Uterus (tissue), 4 donors: Measurements from ENCODE around the gene DCAF12L2. TPM values are rescaled to one million over a fixed set of nuclear protein-coding genes. Genes with fewer than 3 reads are reported as not detected.
"Not testable (repeated sequence)": the region's sequence is repeated elsewhere in the genome, so short reads cannot be mapped to it uniquely, and the experiment has no call there.

Experiments
- DNase-seq, 2 donors: peaks; one replicate each; pipeline ENCODE4 v3.0.0-alpha.2; 2019 to 2020
- H3K27ac ChIP-seq, 2 donors: fragments of 200-600 bp; sonication (generic); 1 replicate in 1 of 2; 2 replicates in 1 of 2; pipeline ENCODE4 v1.5.1; 2016 to 2018
- H3K27me3 ChIP-seq, 2 donors: fragments of 200-600 bp; sonication (generic); one replicate each; pipeline ENCODE4 v1.5.1; 2018 to 2019; ENCODE audit warnings: control low read depth in 1 of 2
- H3K36me3 ChIP-seq, 2 donors: fragments of 200-600 bp; sonication (generic); one replicate each; pipeline ENCODE4 v1.5.1; 2019; ENCODE audit warnings: control low read depth in 1 of 2
- H3K4me1 ChIP-seq, 2 donors: fragments of 200-600 bp; sonication (generic); one replicate each; pipeline ENCODE4 v1.5.1; 2018 to 2019; ENCODE audit warnings: control low read depth in 1 of 2
- H3K4me3 ChIP-seq, 2 donors: fragments of 200-600 bp; sonication (generic); 1 replicate in 1 of 2; 2 replicates in 1 of 2; pipeline ENCODE4 v1.5.1; 2018 to 2019; ENCODE audit warnings: mild to moderate bottlenecking in 1 of 2
- H3K9me3 ChIP-seq, 2 donors: fragments of 200-600 bp; sonication (generic); one replicate each; pipeline ENCODE4 v1.5.1; 2019; ENCODE audit warnings: control low read depth in 1 of 2
- CTCF ChIP-seq, 4 experiments: fragments of 200-600 bp in 2 of 4; fragments of 450-650 bp in 2 of 4; sonication (generic) in 2 of 4; IDR thresholded peaks; one replicate each; pipeline ENCODE4 v1.5.1; 2016 to 2019; ENCODE audit warnings: antibody characterized with exemption in 4 of 4, mild to moderate bottlenecking in 2 of 4, moderate library complexity in 1 of 4
- POLR2A ChIP-seq, 2 donors: fragments of 450-650 bp; IDR thresholded peaks; one replicate each; pipeline ENCODE4 v1.6.1; 2016; ENCODE audit warnings: antibody characterized with exemption in 2 of 2, mild to moderate bottlenecking in 1 of 2, moderate library complexity in 1 of 2
- intact Hi-C: fragments of 100-400 bp; cut with DNase I; formaldehyde crosslinking; loops from one replicate; pipeline ENCODE4 v1.15.1; 2023; ENCODE audit warnings: low total_unique reads
- total RNA-seq, 4 donors: library from RNA; depleted of rRNA in 3 of 4; stranded (reverse); fragments of >200 nt in 3 of 4; gene quantifications; one replicate each; pipeline versions ENCODE4 v1.1.0 to v1.2.4, GENCODE V29; 2014 to 2023
- donor health status: DM: yes; HTN: yes; CAD: no.

The DCAF12L2 gene
- 1 to 10 TPM in 3 of 4 donors, under 1 TPM in 1; 0.51 to 9.5 (median 1.7) TPM for total RNA-seq

DNA sequence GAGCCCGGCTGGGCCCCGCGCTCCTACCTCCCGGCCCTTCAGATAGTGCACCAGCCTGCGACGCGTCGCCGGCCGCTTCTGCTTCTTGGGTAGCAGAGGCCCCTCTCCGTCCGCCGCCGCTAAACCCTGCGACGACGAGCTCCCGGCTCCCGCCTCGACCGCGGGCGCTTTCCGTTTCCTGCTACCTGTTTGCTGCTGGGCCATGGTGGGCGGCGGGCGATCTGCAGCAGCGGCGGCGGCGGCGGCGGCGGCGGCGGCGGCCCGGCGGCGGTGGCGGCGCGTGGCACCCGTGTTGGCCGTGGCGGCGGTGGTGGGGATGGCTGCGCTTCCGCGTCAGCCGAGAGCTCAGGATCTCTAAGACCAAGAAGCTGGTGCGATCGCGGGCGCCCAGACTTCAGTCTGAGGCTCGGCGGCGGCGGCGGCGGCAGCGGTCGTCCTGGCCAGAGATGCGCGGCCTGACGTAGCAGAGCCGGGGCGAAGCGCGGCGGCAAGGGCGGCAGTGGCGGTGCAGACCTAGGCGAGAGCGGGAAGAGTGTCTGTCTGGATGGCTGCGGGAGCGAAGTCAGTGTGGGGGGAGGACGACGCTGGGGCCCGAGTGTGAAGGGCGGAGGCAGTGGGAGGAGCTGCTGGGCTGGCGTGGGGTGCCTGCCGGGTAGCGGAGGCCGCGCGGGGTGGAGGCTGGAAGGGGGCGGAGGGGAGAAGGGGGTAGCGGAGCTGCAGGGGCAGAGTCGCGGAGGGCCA is at the start of gene DCAF12L2:
DCAF12L2 (minus strand) TSS at position 569 of the 741 bp plus-strand sequence; CDS start at position 204, 365 bp downstream.
- Histone ChIP-seq H3K4me1 (no peaks in the 10 kb centered on the region), H3K27ac (no peak within 1 kb of the TSS), H3K9me3 (no peaks in the 10 kb centered on the region), H3K36me3 (no peaks in the 10 kb centered on the region), H3K4me3 (peak within 1 kb of the TSS; percentile 16 to 40), H3K27me3 (no peaks in the 10 kb centered on the region)
- peak in 1 of 2 donors; percentile 20 for DNase-seq
- intact Hi-C loops = no loop called here
- TF ChIP-seq CTCF (IDR thresholded peaks at IDR 0.05) (no peak), POLR2A (IDR thresholded peaks at IDR 0.05) (no peak)

- H3K27ac ChIP-seq, DNase-seq, H3K4me1 ChIP-seq, H3K9me3 ChIP-seq, intact Hi-C loops, H3K27me3 ChIP-seq, H3K4me3 ChIP-seq, H3K36me3 ChIP-seq: not testable (repeated sequence)
Observed at GRCh38 chrX:126190888-126191287, 24.8 kb upstream of the DCAF12L2 start.

DNA sequence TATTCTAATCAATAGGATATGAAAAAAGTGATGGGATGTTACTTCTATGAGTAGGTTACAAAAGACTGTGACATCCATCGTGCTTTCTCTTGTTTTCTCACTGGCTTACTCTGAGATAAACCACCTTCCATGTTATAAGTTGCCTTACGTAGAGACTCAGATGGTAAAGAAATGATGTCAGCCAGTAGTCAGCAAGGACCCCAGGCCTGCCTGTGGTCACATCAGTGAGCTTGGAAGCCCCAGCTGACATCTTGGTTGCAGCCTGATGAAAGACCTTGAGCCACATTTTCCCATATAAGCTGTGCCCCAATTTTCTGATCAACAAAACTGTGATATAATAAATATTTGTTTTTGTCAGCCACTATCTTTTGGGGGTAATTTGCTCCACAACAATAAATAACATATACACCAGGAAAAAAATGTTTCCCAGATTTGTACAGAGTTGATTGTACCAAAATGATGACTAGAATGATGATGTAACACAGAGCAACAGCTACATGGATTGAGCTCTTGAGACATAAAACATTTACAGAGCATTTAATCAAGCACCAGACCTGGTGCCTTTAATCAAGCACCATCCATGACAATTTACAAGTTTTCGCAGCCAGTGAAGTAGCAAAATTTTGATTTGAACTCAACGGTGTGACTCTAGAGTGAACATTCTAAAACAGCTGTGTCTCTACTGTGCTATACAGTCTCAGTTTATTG is 11.2 kb upstream of the DCAF12L2 start:
- no peak for DNase-seq
- H3K4me1 ChIP-seq = no peaks in the 10 kb centered on the region
- no peak overlapping the region for H3K27ac ChIP-seq
- H3K27me3 ChIP-seq = no peaks in the 10 kb centered on the region
- no peaks in the 10 kb centered on the region for H3K9me3 ChIP-seq
- intact Hi-C loops = no loop called here
- H3K36me3 ChIP-seq = no peaks in the 10 kb centered on the region
- H3K4me3 ChIP-seq = no peak overlapping the region
- TF ChIP-seq CTCF (IDR thresholded peaks at IDR 0.05) (no peak), POLR2A (IDR thresholded peaks at IDR 0.05) (no peak)

- no peak for DNase-seq
- no peak for TF ChIP-seq CTCF (IDR thresholded peaks at IDR 0.05)
- no peak for TF ChIP-seq POLR2A (IDR thresholded peaks at IDR 0.05)
- intact Hi-C loops = no loop called here
- Histone ChIP-seq H3K9me3 (no peaks in the 10 kb centered on the region), H3K27me3 (no peaks in the 10 kb centered on the region), H3K27ac (no peak overlapping the region), H3K4me1 (no peaks in the 10 kb centered on the region), H3K36me3 (no peaks in the 10 kb centered on the region), H3K4me3 (no peak overlapping the region)
Observed at GRCh38 chrX:126170720-126171119, 4.6 kb upstream of the DCAF12L2 start.

- Histone ChIP-seq H3K4me3 (no peak overlapping the region), H3K4me1 (no peaks in the 10 kb centered on the region), H3K36me3 (no peaks in the 10 kb centered on the region), H3K27ac (no peak overlapping the region), H3K27me3 (no peaks in the 10 kb centered on the region), H3K9me3 (no peaks in the 10 kb centered on the region)
- DNase-seq = no peak
- intact Hi-C loops = no loop called here
- TF ChIP-seq POLR2A (IDR thresholded peaks at IDR 0.05) (no peak), CTCF (IDR thresholded peaks at IDR 0.05) (no peak)
Observed at GRCh38 chrX:126167560-126167959, 1.5 kb upstream of the DCAF12L2 start.
